AG04450 (cell line): Measurements from ENCODE around the gene COL27A1. TPM values are rescaled to one million over a fixed set of nuclear protein-coding genes. Genes with fewer than 3 reads are reported as not detected.

Experiments
- CTCF ChIA-PET: fragments of 300-600, 350-600 bp; formaldehyde crosslinking; extraction: SDS; loops from one replicate; lab custom pipeline; 2022; ENCODE audit warnings: antibody characterized with exemption, inconsistent platforms; lab: Charles Lee
- POLR2A ChIA-PET: fragments of 350-600 bp; formaldehyde crosslinking; extraction: SDS; loops from one replicate; lab custom pipeline; 2021; ENCODE audit warnings: antibody characterized with exemption, inconsistent platforms; lab: Yijun Ruan, JAX
- DNase-seq: peaks from one replicate; pipeline ENCODE4 v3.0.0-alpha.2; 2011; ENCODE audit warnings: low read depth, low spot score
- H3K27ac ChIP-seq: one replicate; pipeline ENCODE4 v1.5.1; 2012; ENCODE audit warnings: low read depth, low read length, control low read depth
- H3K27me3 ChIP-seq: one replicate; pipeline ENCODE4 v1.6.0; 2012; ENCODE audit warnings: low read length; ENCODE audit not compliant: control insufficient read depth, insufficient read depth
- H3K4me3 ChIP-seq: 2 replicates; pipeline ENCODE4 v1.5.1; 2011; ENCODE audit warnings: mild to moderate bottlenecking, low read depth, low read length, control low read depth
- H3K9me3 ChIP-seq: 2 replicates; pipeline ENCODE4 v1.5.1; 2012; ENCODE audit warnings: low read length; ENCODE audit not compliant: control insufficient read depth, insufficient read depth
- polyA plus RNA-seq: library from polyadenylated mRNA; depleted of rRNA; stranded (reverse); fragments of >200 nt; gene quantifications from 2 replicates; pipeline ENCODE4 v1.2.3, GENCODE V29; 2011
- TF ChIP-seq, protein P1 (sequence below): IDR thresholded peaks from 2 replicates; pipeline ENCODE4 v1.5.1; 2011; ENCODE audit warnings: low read depth, low read length, control low read depth, inconsistent platforms

COL27A1 gene
- polyA plus RNA-seq, 1 experiment: 8.5 TPM

DNA sequence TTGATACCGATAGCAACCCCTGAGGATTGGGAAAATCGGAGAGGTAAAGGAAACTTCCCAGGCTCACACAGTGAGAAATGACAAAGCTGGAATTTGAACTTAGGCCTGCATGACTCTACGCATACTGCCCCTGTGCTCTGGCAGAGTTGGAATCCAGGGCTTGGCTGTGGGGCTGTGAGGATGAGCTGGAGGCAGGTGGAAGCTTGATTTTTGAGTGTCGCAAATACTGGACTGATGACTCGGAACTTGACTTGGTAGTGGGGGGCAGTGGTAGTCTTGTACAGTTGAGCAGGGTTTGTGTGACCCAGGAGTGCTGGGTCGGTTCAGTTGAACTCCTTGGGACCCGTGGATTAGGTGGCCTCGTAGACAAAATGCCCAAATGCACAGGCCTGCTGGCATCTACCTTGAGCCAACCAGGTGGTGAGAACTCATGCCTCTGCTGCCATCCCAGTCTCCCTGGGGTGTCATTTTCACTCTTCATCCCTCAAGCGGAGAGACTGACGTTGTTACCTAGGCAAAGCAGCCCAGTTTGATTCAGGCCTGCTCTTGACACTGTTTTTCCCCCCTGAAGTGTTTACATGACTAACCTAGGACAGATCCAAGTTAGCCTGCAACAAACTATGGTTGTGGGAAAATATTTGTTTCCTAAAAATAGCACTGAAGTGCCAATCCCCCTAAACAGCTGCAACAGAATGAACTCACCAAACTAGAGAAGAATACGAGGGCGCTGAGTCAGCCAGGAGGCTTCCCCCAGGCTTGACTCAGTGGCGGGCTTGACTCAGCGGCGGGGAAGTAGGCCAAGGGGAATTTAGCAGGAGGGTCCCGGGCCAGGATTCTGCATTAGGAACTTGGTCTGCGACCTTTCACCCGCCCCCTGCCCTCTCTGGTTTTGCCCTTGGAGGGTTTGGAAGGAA, 121.8 kb downstream of the COL27A1 start:
- H3K9me3 ChIP-seq: no peaks in the 10 kb centered on the region; the same call in 1 of the 2 replicates
- TF ChIP-seq, protein P1, sequence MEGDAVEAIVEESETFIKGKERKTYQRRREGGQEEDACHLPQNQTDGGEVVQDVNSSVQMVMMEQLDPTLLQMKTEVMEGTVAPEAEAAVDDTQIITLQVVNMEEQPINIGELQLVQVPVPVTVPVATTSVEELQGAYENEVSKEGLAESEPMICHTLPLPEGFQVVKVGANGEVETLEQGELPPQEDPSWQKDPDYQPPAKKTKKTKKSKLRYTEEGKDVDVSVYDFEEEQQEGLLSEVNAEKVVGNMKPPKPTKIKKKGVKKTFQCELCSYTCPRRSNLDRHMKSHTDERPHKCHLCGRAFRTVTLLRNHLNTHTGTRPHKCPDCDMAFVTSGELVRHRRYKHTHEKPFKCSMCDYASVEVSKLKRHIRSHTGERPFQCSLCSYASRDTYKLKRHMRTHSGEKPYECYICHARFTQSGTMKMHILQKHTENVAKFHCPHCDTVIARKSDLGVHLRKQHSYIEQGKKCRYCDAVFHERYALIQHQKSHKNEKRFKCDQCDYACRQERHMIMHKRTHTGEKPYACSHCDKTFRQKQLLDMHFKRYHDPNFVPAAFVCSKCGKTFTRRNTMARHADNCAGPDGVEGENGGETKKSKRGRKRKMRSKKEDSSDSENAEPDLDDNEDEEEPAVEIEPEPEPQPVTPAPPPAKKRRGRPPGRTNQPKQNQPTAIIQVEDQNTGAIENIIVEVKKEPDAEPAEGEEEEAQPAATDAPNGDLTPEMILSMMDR: no peak
- DNase-seq: peak; percentile 89
- POLR2A ChIA-PET: interaction anchor here (0.6 to 1.5 kb wide), 6 partner anchors 8 to 120 kb away, joined by 3 read pairs; no protein-coding TSS in a partner anchor
- H3K4me3 ChIP-seq: no peak overlapping the region
- CTCF ChIA-PET: interaction anchor here (1.0 kb wide), 2 partner anchors 14 to 169 kb away, joined by 4 read pairs; no protein-coding TSS in a partner anchor
- H3K27me3 ChIP-seq: no peaks in the 10 kb centered on the region
- H3K27ac ChIP-seq: peak overlapping the region; percentile 94

DNA sequence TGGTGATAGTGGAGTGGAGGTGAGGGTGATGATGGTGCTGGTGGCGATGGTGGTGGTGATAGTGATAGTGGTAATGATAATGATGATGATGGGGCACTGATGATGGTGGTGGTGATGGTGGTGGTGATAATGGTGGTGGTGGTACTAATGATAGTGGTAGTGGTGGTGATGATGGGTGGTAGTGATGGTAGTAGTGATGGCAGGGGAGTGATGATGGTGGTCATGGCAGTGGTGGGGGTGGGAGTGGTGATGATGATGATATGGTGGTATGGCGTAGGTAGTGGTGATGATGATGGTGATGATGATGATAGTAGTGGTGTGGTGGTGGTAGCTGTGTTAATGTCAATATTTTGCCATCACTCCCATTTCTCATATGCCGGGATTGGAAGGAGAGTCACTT, 123.0 kb downstream of the COL27A1 start:
- TF ChIP-seq, protein P1: no peak
- CTCF ChIA-PET: no interaction called here
- Histone ChIP-seq H3K4me3 (no peak overlapping the region), H3K9me3 (no peaks in the 10 kb centered on the region; the same call in 1 of the 2 replicates), H3K27me3 (no peaks in the 10 kb centered on the region), H3K27ac (no peak overlapping the region)
- no peak for DNase-seq
- POLR2A ChIA-PET: no interaction called here

DNA sequence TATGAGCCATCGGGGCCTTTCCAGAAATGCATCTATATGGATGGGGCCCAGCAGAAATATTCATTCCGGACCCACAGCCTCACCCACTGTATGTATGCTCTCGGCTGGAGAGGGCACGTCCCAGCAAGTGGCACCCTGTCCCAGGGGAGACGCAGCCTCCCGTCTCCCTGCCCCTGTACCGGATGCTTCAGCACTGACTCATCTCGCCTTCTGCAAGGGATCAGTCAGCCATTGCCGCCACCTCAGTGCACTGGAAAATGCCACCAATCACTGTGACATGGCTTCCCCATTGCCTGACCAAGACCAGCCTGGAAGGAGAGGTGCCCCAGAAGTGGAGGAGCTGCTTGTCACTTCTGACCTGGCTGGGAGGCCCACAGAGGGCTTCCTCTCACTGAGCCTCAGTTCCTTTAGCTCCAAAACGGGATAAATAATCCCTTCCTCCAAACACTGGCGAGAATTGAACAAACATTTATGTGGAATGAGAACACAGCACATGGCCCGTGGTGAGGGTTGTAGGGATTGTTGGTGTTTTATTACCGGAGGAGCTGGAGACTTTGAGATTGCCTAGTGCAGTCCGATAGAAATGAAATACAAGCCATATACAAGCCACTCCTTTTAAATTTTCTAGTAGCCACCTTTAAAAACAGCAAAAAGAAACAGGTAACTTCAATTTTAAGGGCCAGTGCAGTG, 123.7 kb downstream of the COL27A1 start:
- ChIA-PET POLR2A (no interaction called here), CTCF (interaction anchor here (1.8 kb wide), 1 partner anchor 12 kb away, joined by 11 read pairs; no protein-coding TSS in a partner anchor)
- Histone ChIP-seq H3K9me3 (no peaks in the 10 kb centered on the region; the same call in 1 of the 2 replicates), H3K4me3 (no peak overlapping the region), H3K27ac (peak overlapping the region; percentile 63), H3K27me3 (no peaks in the 10 kb centered on the region)
- DNase-seq: no peak
- TF ChIP-seq, protein P1: no peak

DNA sequence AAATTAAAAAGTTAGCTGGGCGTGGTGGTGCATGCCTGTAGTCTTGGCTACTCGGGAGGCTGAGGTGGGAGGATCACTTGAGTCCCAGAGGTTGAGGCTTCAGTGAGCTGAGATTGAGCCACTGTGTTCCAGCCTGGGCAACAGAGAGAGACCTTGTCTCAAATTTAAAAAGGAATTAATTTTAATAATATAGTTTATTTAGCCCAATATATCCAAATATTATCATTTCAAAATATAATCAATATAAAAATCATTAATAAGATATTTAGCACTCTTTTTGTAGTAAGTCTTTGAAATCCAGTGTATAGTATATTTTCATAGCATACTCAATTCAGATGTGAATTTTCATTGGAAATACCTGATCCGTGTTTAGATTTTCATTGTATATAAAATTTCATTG, 124.4 kb downstream of the COL27A1 start:
- Histone ChIP-seq H3K27me3 (no peaks in the 10 kb centered on the region), H3K9me3 (peaks cover under 1% of the 10 kb centered on the region; the same call in 1 of the 2 replicates), H3K4me3 (no peak overlapping the region), H3K27ac (peak overlapping the region; percentile 63)
- ChIA-PET POLR2A (no interaction called here), CTCF (interaction anchor here (1.8 kb wide), 1 partner anchor 11 kb away, joined by 11 read pairs; no protein-coding TSS in a partner anchor)
- TF ChIP-seq, protein P1: no peak
- no peak for DNase-seq
